ENCODE results near the gene RBMS1. TPM values are rescaled to one million over a fixed set of nuclear protein-coding genes. Genes with fewer than 3 reads are reported as not detected.

RBMS1 gene
- polyA plus RNA-seq, 1 donor from 2014 or later = 8.4 TPM

DNA sequence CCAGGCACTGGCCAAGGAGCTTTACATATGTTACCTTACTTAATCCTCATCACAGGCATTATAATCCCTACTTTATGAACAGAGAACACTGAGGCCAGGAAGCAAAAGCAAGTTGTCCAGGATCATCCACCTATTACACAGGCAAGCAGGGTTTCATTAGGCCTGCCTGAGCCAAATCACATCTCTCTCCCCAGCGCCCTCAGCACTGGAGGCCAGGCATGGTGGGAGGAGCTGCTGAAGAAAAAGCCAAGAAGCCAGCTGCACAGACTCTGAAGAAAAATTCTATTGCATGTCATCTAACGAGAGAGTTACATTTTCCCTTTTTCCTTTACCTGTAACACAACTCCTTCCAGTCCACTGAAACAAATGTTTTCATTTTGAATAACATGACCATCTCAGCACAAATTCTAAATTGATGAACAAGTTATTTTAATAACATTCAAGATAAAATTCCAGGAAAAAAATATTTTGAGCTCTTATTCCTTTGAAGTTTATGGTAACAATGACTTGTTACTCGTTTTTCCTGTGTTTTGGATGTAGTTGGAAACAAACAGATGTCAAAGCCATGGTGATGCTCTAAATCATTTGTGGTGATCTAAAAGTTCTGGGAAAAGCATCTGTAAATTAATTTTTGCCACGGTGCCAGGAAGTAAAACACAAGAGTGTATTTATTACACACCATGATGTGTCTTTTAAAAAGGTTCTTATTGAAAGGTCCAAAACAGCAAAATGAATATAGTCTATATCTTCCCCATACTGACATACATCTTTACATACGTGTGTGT is 154.5 kb downstream of the RBMS1 start:
- Histone ChIP-seq H3K36me3 (ENCODE audit: insufficient read depth, low read length) (no peaks in the 10 kb centered on the region), H4K20me1 (ENCODE audit: insufficient read depth) (no peaks in the 10 kb centered on the region), H3K79me2 (replicated peaks; ENCODE audit: insufficient read depth, low read length) (no peaks in the 10 kb centered on the region), H3K27me3 (ENCODE audit: insufficient read depth, low read depth, low read length) (no peaks in the 10 kb centered on the region), H3K9ac (ENCODE audit: low read length) (no peak overlapping the region), H3F3A (ENCODE audit: insufficient read depth, low read length, poor library complexity, severe bottlenecking) (no peaks in the 10 kb centered on the region), H3K9me2 (ENCODE audit: insufficient read depth, low read length) (no peaks in the 10 kb centered on the region), H3K27ac (ENCODE audit: low read length) (no peak overlapping the region), H3K4me3 (ENCODE audit: low read length) (no peak overlapping the region), H3K4me2 (ENCODE audit: low read length) (no peak overlapping the region), H3K9me3 (ENCODE audit: low read length) (no peaks in the 10 kb centered on the region), H2AFZ (ENCODE audit: low read depth, low read length) (no peak overlapping the region)
- TF ChIP-seq CTCF (IDR thresholded peaks at IDR 0.05; ENCODE audit: poor library complexity, severe bottlenecking) = no peak
- no peak for TF ChIP-seq EP300 (conservative IDR thresholded peaks at IDR 0.05; ENCODE audit: poor library complexity, severe bottlenecking)
- no peak for TF ChIP-seq MXI1 (conservative IDR thresholded peaks at IDR 0.05; ENCODE audit: poor library complexity, severe bottlenecking)
- no peak for TF ChIP-seq TAF1 (IDR thresholded peaks at IDR 0.05; ENCODE audit: low read depth)
- TF ChIP-seq, protein P1, sequence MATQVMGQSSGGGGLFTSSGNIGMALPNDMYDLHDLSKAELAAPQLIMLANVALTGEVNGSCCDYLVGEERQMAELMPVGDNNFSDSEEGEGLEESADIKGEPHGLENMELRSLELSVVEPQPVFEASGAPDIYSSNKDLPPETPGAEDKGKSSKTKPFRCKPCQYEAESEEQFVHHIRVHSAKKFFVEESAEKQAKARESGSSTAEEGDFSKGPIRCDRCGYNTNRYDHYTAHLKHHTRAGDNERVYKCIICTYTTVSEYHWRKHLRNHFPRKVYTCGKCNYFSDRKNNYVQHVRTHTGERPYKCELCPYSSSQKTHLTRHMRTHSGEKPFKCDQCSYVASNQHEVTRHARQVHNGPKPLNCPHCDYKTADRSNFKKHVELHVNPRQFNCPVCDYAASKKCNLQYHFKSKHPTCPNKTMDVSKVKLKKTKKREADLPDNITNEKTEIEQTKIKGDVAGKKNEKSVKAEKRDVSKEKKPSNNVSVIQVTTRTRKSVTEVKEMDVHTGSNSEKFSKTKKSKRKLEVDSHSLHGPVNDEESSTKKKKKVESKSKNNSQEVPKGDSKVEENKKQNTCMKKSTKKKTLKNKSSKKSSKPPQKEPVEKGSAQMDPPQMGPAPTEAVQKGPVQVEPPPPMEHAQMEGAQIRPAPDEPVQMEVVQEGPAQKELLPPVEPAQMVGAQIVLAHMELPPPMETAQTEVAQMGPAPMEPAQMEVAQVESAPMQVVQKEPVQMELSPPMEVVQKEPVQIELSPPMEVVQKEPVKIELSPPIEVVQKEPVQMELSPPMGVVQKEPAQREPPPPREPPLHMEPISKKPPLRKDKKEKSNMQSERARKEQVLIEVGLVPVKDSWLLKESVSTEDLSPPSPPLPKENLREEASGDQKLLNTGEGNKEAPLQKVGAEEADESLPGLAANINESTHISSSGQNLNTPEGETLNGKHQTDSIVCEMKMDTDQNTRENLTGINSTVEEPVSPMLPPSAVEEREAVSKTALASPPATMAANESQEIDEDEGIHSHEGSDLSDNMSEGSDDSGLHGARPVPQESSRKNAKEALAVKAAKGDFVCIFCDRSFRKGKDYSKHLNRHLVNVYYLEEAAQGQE (IDR thresholded peaks at IDR 0.05; ENCODE audit: borderline replicate concordance) = no peak
- no peak for TF ChIP-seq EZH2 (IDR thresholded peaks at IDR 0.05; ENCODE audit: borderline replicate concordance, insufficient read depth, low read length, poor library complexity, severe bottlenecking)
- TF ChIP-seq RAD21 (conservative IDR thresholded peaks at IDR 0.05) = no peak
- TF ChIP-seq SMC3 (conservative IDR thresholded peaks at IDR 0.05; ENCODE audit: poor library complexity) = no peak

GRCh38 chr2:160337728-160338127 is 155.9 kb downstream of the RBMS1 start:
- H3K4me3 ChIP-seq (ENCODE audit: low read length) = no peak overlapping the region
- no peaks in the 10 kb centered on the region for H3K9me3 ChIP-seq (ENCODE audit: low read length)
- H3K27ac ChIP-seq (ENCODE audit: low read length) = no peak overlapping the region
- H4K20me1 ChIP-seq (ENCODE audit: insufficient read depth) = no peaks in the 10 kb centered on the region
- no peaks in the 10 kb centered on the region for H3K9me2 ChIP-seq (ENCODE audit: insufficient read depth, low read length)
- H2AFZ ChIP-seq (ENCODE audit: low read depth, low read length) = no peak overlapping the region
- no peaks in the 10 kb centered on the region for H3K36me3 ChIP-seq (ENCODE audit: insufficient read depth, low read length)
- H3K9ac ChIP-seq (ENCODE audit: low read length) = no peak overlapping the region
- H3K79me2 ChIP-seq (replicated peaks; ENCODE audit: insufficient read depth, low read length) = no peaks in the 10 kb centered on the region
- H3K4me2 ChIP-seq (ENCODE audit: low read length) = no peak overlapping the region
- TF ChIP-seq TAF1 (IDR thresholded peaks at IDR 0.05; ENCODE audit: low read depth) (no peak), RAD21 (conservative IDR thresholded peaks at IDR 0.05) (no peak), MXI1 (conservative IDR thresholded peaks at IDR 0.05; ENCODE audit: poor library complexity, severe bottlenecking) (no peak), CTCF (IDR thresholded peaks at IDR 0.05; ENCODE audit: poor library complexity, severe bottlenecking) (no peak), SMC3 (conservative IDR thresholded peaks at IDR 0.05; ENCODE audit: poor library complexity) (no peak)
- TF ChIP-seq, protein P1 (IDR thresholded peaks at IDR 0.05; ENCODE audit: borderline replicate concordance) = no peak
- H3K27me3 ChIP-seq (ENCODE audit: insufficient read depth, low read depth, low read length) = no peaks in the 10 kb centered on the region
- H3F3A ChIP-seq (ENCODE audit: insufficient read depth, low read length, poor library complexity, severe bottlenecking) = no peaks in the 10 kb centered on the region

All from neural cell (in vitro differentiated cells).